Measurements from ENCODE around the gene LBP. TPM values are rescaled to one million over a fixed set of nuclear protein-coding genes. Genes with fewer than 3 reads are reported as not detected.

LBP gene
- polyA plus RNA-seq, 1 of the 3 experiments (the other 2 are of a cell fraction), result 0.03 TPM

GRCh38 chr20:38297916-38298674 is 48.2 kb upstream of the LBP start:
- Histone ChIP-seq H2AFZ (ENCODE audit: low read depth) (no peak overlapping the region), H3K9me2 (no peaks in the 10 kb centered on the region), H3K79me2 (ENCODE audit: insufficient read depth) (no peaks in the 10 kb centered on the region), H3K9ac (no peak overlapping the region), H3K27ac (ENCODE audit: low read depth in 2 of 2, low read length in 1 of 2) (no peak overlapping the region), H3K4me3 (ENCODE audit: low read depth in 2 of 2, low read length in 1 of 2) (no peak overlapping the region), H3K9me3 (no peaks in the 10 kb centered on the region), H3K27me3 (ENCODE audit: insufficient read depth) (no peaks in the 10 kb centered on the region), H3K36me3 (replicated peaks in 1 of 2; ENCODE audit: control insufficient read depth in 1 of 2, insufficient read depth in 2 of 2, low read length in 1 of 2) (no peaks in the 10 kb centered on the region), H3K4me2 (no peak overlapping the region), H4K20me1 (ENCODE audit: insufficient read depth) (no peaks in the 10 kb centered on the region), H3F3A (replicated peaks; ENCODE audit: insufficient read depth) (no peaks in the 10 kb centered on the region), H3K4me1 (ENCODE audit: control insufficient read depth in 1 of 2, insufficient read depth in 2 of 2, low read depth in 1 of 2, low read length in 1 of 2) (peaks cover 0 to 10% of the 10 kb centered on the region in 2 experiments; a peak in 1 of 4 replicates)
- TF ChIP-seq JUND (IDR thresholded peaks at IDR 0.05) (no peak), TCF12 (IDR thresholded peaks at IDR 0.05) (no peak), NFIC (IDR thresholded peaks at IDR 0.05; ENCODE audit: borderline replicate concordance) (no peak), FOSL2 (IDR thresholded peaks at IDR 0.05; ENCODE audit: borderline replicate concordance, low read depth) (no peak)
- TF ChIP-seq, protein P1, sequence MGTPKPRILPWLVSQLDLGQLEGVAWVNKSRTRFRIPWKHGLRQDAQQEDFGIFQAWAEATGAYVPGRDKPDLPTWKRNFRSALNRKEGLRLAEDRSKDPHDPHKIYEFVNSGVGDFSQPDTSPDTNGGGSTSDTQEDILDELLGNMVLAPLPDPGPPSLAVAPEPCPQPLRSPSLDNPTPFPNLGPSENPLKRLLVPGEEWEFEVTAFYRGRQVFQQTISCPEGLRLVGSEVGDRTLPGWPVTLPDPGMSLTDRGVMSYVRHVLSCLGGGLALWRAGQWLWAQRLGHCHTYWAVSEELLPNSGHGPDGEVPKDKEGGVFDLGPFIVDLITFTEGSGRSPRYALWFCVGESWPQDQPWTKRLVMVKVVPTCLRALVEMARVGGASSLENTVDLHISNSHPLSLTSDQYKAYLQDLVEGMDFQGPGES (IDR thresholded peaks at IDR 0.05; ENCODE audit: low read depth, low read length), result no peak
- POLR2A ChIA-PET, result no interaction called here
- 83% methylated on average over 7 of the region's 7 CpGs for WGBS (ENCODE audit: low lambda C conversion rate)
- no peak for DNase-seq
- CTCF ChIA-PET, result interaction anchor here (1.0 to 3.2 kb wide), 2 partner anchors 77 to 240 kb away, joined by 3 to 10 read pairs; no protein-coding TSS in a partner anchor

DNA sequence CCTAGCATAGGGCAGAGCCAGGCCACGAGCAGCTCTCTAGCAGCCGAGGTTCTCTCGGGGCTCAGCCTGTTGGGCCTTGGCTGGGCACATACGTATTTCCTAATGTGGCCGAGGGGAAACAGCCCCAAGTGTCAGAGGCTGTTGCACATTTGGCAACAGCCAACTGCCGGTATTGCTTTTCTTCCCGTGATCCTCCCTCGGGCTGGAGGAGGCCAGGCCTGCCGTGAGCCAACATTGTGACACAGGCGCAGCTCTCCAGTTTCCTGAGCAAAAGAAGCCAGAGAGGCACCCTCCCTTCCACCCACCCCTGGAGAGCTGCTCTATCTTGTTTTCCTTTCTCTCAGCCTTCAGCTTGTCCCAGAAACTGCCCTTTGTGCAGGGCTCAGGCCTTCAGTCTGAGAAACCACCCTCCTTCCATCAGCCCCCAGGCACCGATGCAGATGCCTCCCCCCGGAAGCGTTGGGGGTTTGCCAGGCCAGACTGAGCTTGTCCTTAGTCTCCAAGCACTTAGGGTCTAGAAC is 47.5 kb upstream of the LBP start:
- Histone ChIP-seq H3K4me2 (no peak overlapping the region), H3K79me2 (ENCODE audit: insufficient read depth) (no peaks in the 10 kb centered on the region), H3K36me3 (replicated peaks in 1 of 2; ENCODE audit: control insufficient read depth in 1 of 2, insufficient read depth in 2 of 2, low read length in 1 of 2) (no peaks in the 10 kb centered on the region), H3K4me3 (ENCODE audit: low read depth in 2 of 2, low read length in 1 of 2) (no peak overlapping the region), H3K9me2 (no peaks in the 10 kb centered on the region), H3K27ac (ENCODE audit: low read depth in 2 of 2, low read length in 1 of 2) (no peak overlapping the region), H3K4me1 (ENCODE audit: control insufficient read depth in 1 of 2, insufficient read depth in 2 of 2, low read depth in 1 of 2, low read length in 1 of 2) (peaks cover 0 to 10% of the 10 kb centered on the region in 2 experiments; a peak in 1 of 4 replicates), H3K9me3 (no peaks in the 10 kb centered on the region), H3K27me3 (ENCODE audit: insufficient read depth) (no peaks in the 10 kb centered on the region), H3F3A (replicated peaks; ENCODE audit: insufficient read depth) (peaks cover 4% of the 10 kb centered on the region), H2AFZ (ENCODE audit: low read depth) (0 out of 2 replicates have a peak overlapping the region, but pooled peaks have one; percentile 51), H3K9ac (no peak overlapping the region), H4K20me1 (ENCODE audit: insufficient read depth) (no peaks in the 10 kb centered on the region)
- peak; percentile 29 for DNase-seq
- ChIA-PET CTCF (interaction anchor here (1.0 to 3.2 kb wide), 3 partner anchors 78 to 241 kb away, joined by 3 to 10 read pairs (median 3); no protein-coding TSS in a partner anchor), POLR2A (no interaction called here)
- TF ChIP-seq NRF1 (IDR thresholded peaks at IDR 0.05; ENCODE audit: low read depth, low read length), result no peak
- no peak for TF ChIP-seq TCF12 (IDR thresholded peaks at IDR 0.05)
- TF ChIP-seq GABPA (IDR thresholded peaks at IDR 0.05; ENCODE audit: low read depth), result no peak
- TF ChIP-seq RAD21 (IDR thresholded peaks at IDR 0.05; ENCODE audit: low read length), result no peak
- TF ChIP-seq FOXJ3 (CRISPR knock-in tag; IDR thresholded peaks at IDR 0.05), result no peak
- TF ChIP-seq FOXM1 (IDR thresholded peaks at IDR 0.05; ENCODE audit: low read depth), result no peak
- TF ChIP-seq POLR2AphosphoS5 (IDR thresholded peaks at IDR 0.05; ENCODE audit: low read depth, low read length), result no peak
- no peak for TF ChIP-seq TEAD4 (IDR thresholded peaks at IDR 0.05; ENCODE audit: borderline replicate concordance, insufficient read depth)
- TF ChIP-seq EZH2phosphoT487 (IDR thresholded peaks at IDR 0.05; ENCODE audit: borderline replicate concordance, low read depth), result no peak
- no peak for TF ChIP-seq MXI1 (IDR thresholded peaks at IDR 0.05; ENCODE audit: low read depth, low read length)
- no peak for TF ChIP-seq YY1 (IDR thresholded peaks at IDR 0.05; ENCODE audit: low read depth)
- TF ChIP-seq, protein P2, sequence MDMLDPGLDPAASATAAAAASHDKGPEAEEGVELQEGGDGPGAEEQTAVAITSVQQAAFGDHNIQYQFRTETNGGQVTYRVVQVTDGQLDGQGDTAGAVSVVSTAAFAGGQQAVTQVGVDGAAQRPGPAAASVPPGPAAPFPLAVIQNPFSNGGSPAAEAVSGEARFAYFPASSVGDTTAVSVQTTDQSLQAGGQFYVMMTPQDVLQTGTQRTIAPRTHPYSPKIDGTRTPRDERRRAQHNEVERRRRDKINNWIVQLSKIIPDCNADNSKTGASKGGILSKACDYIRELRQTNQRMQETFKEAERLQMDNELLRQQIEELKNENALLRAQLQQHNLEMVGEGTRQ (IDR thresholded peaks at IDR 0.05; ENCODE audit: borderline replicate concordance, low read depth, low read length), result no peak
- no peak for TF ChIP-seq ELF1 (IDR thresholded peaks at IDR 0.05)
- no peak for TF ChIP-seq EP300 (IDR thresholded peaks at IDR 0.05; ENCODE audit: borderline replicate concordance in 1 of 2, low read depth in 1 of 2, low read length in 1 of 2)
- 62% methylated on average over 13 of the region's 13 CpGs for WGBS (ENCODE audit: low lambda C conversion rate)
